ENCODE measurements around the gene TUBGCP3.
A peak's percentile ranks its signal among the peaks of the same experiment; 100 is the strongest.
"Not testable (repeated sequence)": the region's sequence is repeated elsewhere in the genome, so short reads cannot be mapped to it uniquely, and the experiment has no call there.

The TUBGCP3 gene

DNA sequence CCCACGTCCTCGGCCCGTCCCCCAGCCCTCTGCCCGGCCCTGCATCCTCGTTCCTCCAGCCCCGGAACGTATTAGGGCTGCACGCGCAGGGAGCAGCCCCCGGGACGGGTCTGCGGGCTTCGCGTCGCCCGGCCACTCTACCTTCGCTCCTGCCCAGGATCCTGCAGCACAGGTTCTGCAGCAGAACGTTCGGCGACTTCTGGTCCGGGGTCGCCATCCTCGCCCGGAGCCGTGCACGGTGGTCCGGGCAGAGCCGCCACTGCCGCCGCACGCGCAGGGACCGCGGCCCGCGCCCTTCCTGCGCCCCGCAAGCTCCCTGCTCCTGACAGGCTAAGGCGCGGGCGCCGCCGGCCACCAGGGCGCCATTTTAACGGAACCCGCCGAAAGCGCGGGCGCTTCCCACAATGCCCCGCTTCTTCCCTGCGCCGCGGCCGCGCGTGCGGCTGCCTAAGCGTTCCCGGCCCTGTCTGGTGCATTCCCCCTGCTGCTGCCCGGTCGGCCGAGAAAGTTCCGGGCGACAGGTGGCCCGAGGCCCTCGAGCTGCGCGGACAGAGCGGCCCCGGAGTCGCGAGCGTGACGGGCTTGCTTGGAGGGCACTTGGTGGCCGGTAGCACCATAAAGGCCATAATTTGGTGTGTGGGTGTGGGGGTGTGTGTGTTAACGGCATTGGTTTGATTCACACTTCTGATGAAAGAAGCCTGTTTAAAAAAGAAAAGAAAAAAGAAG, at the start of gene TUBGCP3:
Gene TUBGCP3 (minus strand): TSS at position 390 of the 726 bp plus-strand sequence. CDS start 173 bp downstream, at position 217.
- DNase-seq (ENCODE audit: low read depth), result peak; percentile 65

DNA sequence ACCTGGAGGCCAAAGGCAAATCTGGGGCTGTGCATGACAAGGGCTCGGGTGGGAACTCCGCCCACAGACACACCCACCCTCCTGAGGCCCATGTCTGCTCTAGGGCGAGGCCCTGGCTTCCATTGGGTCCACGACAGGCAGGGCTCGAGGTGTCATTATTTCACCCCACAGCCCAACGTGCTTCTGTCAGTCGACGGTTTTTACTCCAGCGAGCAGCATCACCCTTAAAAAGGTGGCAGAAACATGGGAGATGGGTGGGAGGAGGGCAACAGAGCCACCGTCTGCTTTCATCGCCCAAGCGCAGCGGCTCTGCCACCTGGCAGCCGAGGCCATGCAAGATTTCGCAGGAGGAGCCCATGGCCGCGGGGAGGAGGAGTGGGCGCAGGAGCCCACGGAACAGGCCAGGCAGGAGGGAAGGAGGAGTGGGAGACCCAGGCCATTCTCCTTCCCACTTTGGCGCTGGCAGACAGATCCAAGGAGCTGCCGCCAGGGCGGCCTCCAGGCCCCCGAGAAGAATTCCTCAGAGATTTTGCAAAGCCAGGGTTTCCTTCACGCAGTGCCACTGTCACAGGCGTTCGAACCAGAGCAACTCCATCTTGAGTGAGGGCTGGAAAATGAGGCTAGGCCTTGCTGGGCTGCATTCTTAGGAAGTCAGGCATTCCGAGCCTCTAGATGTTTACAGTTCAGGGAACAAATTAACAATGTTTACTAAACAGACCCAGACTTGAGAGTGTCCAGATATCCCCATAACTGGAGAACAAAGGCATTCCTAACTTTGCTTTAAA, 49.3 kb upstream of the TUBGCP3 start:
- no peak for DNase-seq (ENCODE audit: low read depth)

- DNase-seq (ENCODE audit: low read depth), result no peak
Observed at GRCh38 chr13:112636401-112636975, 48.5 kb upstream of the TUBGCP3 start.

- DNase-seq (ENCODE audit: low read depth), result no peak
Observed at GRCh38 chr13:112635323-112635722, 47.4 kb upstream of the TUBGCP3 start.

- DNase-seq (ENCODE audit: low read depth), result no peak
Observed at GRCh38 chr13:112634102-112634501, 46.1 kb upstream of the TUBGCP3 start.

GRCh38 chr13:112630226-112630625, 42.3 kb upstream of the TUBGCP3 start:
- not testable (repeated sequence) for DNase-seq (ENCODE audit: low read depth)

- no peak for DNase-seq (ENCODE audit: low read depth)
Observed at GRCh38 chr13:112629161-112629560, 41.2 kb upstream of the TUBGCP3 start.

- DNase-seq (ENCODE audit: low read depth), result not testable (repeated sequence)
Observed at GRCh38 chr13:112627613-112628012, 39.7 kb upstream of the TUBGCP3 start.

GRCh38 chr13:112627161-112627560, 39.2 kb upstream of the TUBGCP3 start:
- DNase-seq (ENCODE audit: low read depth), result no peak

GRCh38 chr13:112626761-112627160, 38.8 kb upstream of the TUBGCP3 start:
- DNase-seq (ENCODE audit: low read depth), result no peak

DNA sequence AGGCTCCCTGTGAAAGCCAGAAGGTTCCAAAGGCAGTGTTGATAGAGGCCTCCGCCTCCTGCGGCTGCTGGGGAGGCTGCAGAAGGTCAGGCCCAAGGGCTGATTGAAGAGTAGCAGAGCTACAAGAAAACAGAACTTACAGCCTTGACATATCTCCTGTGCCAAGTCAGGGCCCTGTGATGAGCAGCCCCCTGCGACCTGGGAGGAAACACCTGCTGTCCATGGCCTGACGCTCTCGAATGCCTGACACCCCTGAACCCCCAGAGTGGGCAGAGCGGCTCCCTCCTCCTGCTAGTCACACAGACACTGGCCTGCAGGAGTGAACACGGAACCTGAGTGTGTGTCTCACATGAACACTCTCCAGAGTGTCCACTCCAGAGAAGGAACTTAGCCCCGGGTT, 38.2 kb upstream of the TUBGCP3 start:
- DNase-seq (ENCODE audit: low read depth), result no peak

- no peak for DNase-seq (ENCODE audit: low read depth)
Observed at GRCh38 chr13:112625698-112626097, 37.7 kb upstream of the TUBGCP3 start.

- DNase-seq (ENCODE audit: low read depth), result no peak
Observed at GRCh38 chr13:112624602-112625430, 36.9 kb upstream of the TUBGCP3 start.

- DNase-seq (ENCODE audit: low read depth), result no peak
Observed at GRCh38 chr13:112624040-112624439, 36.1 kb upstream of the TUBGCP3 start.

- DNase-seq (ENCODE audit: low read depth), result no peak
Observed at GRCh38 chr13:112623051-112623711, 35.2 kb upstream of the TUBGCP3 start.

GRCh38 chr13:112622375-112622774, 34.4 kb upstream of the TUBGCP3 start:
- no peak for DNase-seq (ENCODE audit: low read depth)

DNA sequence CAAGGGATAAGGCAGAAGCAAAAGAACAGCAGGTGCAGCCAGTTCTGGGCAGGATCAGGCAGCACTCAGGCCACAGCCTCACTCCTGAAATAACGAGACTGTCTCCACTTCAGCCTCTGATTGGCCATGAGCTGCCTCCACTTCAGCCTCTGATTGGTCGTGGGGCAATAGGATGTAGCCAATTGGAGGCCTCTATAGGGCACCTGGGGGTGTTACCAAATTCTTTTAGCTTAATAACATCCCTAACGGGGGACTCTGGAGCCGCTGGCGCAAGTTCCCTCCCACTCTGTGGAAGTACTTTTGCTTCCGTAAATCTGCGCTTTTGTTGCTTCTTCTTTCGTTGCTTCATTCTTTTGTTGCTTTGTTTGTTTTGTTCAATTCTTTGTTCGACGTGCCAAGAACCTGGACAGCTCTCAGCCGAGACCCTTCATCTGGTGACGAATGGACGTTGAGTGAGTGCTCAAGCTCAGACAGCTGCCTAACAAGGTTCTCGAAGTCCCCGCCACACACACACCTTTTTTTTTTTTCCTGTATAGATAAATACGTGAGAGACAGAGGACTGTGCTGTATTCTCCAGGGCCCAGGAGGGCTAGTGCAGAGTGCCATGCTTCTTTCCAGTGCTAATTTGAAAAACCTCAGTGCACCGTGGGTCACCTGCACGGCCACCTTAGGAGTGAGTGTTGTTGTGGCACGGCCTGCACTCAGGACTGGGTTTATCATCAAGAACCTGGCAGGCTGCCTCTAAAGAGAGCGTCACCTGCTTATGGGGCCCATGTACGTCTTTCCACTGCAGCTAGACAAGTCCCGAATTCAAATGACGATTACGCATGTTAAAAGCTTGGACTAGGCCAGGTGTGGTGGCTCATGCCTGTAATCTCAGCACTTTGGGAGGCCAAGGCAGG, 32.0 kb upstream of the TUBGCP3 start:
- DNase-seq (ENCODE audit: low read depth), result no peak

- no peak for DNase-seq (ENCODE audit: low read depth)
Observed at GRCh38 chr13:112618501-112618900, 30.5 kb upstream of the TUBGCP3 start.

DNA sequence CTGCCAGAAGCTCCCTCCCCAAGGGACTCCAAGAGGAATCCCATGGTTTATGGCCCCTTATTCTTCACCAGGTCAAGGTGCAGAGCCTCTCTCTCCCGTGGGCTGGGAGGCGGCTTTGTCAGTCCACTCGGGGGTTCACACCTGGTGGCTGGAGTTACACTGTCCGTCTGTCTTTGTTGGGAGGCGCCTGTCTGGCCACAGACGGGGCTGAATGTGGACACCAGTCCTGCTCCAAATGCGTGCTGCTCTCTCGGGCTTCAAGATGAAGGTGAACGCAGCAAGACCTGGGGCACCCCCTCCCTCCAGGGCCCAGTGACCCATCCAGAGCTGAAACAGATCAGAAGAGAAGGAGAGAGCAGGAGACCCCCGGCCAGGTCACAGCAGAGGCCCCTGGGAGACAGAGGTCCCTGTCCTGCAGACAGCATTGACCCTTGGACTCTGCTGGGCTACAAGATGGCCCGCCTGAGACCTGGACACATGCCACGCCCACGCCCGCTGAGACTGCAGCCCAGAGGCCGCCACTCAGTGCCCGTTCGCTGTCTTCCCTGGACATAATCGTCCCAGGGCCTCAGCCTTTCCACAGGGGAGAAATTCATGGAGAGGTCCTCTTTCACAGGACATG, 29.9 kb upstream of the TUBGCP3 start:
- DNase-seq (ENCODE audit: low read depth), result no peak
